HepG2 (cell line): Measurements from ENCODE around the gene JUND. TPM values are rescaled to one million over a fixed set of nuclear protein-coding genes. Genes with fewer than 3 reads are reported as not detected.

ENCODE experiments used
- ARID5B ChIP-seq: IDR thresholded peaks from 2 replicates; pipeline ENCODE4 v1.4.0; 2020; ENCODE audit warnings: mild to moderate bottlenecking, missing genetic modification reagents
- CHCHD3 ChIP-seq: sonication (generic); formaldehyde crosslinking; IDR thresholded peaks from 2 replicates; pipeline ENCODE4 v1.8.0; 2022; ENCODE audit warnings: mild to moderate bottlenecking, missing genetic modification reagents, moderate library complexity
- FOXC1 ChIP-seq: sonication (generic); formaldehyde crosslinking; IDR thresholded peaks from 2 replicates; pipeline ENCODE4 v1.8.0; 2022; ENCODE audit warnings: mild to moderate bottlenecking, missing genetic modification reagents, borderline replicate concordance
- HHEX ChIP-seq: IDR thresholded peaks from 2 replicates; pipeline ENCODE4 v1.6.1; 2016; ENCODE audit warnings: control low read depth
- HNRNPLL ChIP-seq: fragments of 200-400 bp; formaldehyde crosslinking; IDR thresholded peaks from 2 replicates; pipeline ENCODE4 v1.6.1; 2017; ENCODE audit warnings: mild to moderate bottlenecking, low read depth, low read length; ENCODE audit not compliant: poor library complexity, severe bottlenecking
- MXD1 ChIP-seq: sonication (generic); formaldehyde crosslinking; IDR thresholded peaks from 2 replicates; pipeline ENCODE4 v1.4.0; 2020; ENCODE audit warnings: mild to moderate bottlenecking, missing genetic modification reagents
- NBN ChIP-seq: fragments of 450-650 bp; conservative IDR thresholded peaks from 2 replicates; pipeline ENCODE4 v1.6.1; 2017
- NR1H2 ChIP-seq: sonication (generic); formaldehyde crosslinking; IDR thresholded peaks from 2 replicates; pipeline ENCODE4 v1.8.1; 2022; ENCODE audit warnings: low read depth, missing genetic modification reagents, borderline replicate concordance
- RFX5 ChIP-seq: IDR thresholded peaks from 2 replicates; pipeline ENCODE4 v1.6.1; 2011; ENCODE audit warnings: low read depth, low read length, improper control_type of control experiment
- RORA ChIP-seq: sonication (generic); formaldehyde crosslinking; IDR thresholded peaks from 2 replicates; pipeline ENCODE4 v1.5.0; 2020; ENCODE audit warnings: mild to moderate bottlenecking, missing genetic modification reagents, moderate library complexity
- SMAD3 ChIP-seq: sonication (generic); formaldehyde crosslinking; IDR thresholded peaks from 2 replicates; pipeline ENCODE4 v1.4.0; 2020; ENCODE audit warnings: missing genetic modification reagents
- TSC22D2 ChIP-seq: sonication (generic); formaldehyde crosslinking; IDR thresholded peaks from 2 replicates; pipeline ENCODE4 v1.5.1; 2020; ENCODE audit warnings: missing genetic modification reagents, mild to moderate bottlenecking, borderline replicate concordance
- ZNF260 ChIP-seq: sonication (generic); formaldehyde crosslinking; IDR thresholded peaks from 2 replicates; pipeline ENCODE4 v1.4.0; 2020; ENCODE audit warnings: missing genetic modification reagents, low read depth, mild to moderate bottlenecking, borderline replicate concordance
- ZNF557 ChIP-seq: sonication (generic); formaldehyde crosslinking; IDR thresholded peaks from 2 replicates; pipeline ENCODE4 v1.4.0; 2020; ENCODE audit warnings: missing genetic modification reagents
- ZNF775 ChIP-seq: sonication (generic); formaldehyde crosslinking; IDR thresholded peaks from 2 replicates; pipeline ENCODE4 v1.4.0; 2020; ENCODE audit warnings: missing genetic modification reagents, mild to moderate bottlenecking, moderate library complexity, borderline replicate concordance
- ZSCAN12 ChIP-seq: sonication (generic); formaldehyde crosslinking; IDR thresholded peaks from 2 replicates; pipeline ENCODE4 v1.9.0; 2021; ENCODE audit warnings: mild to moderate bottlenecking, missing genetic modification reagents
- polyA plus RNA-seq, 8 experiments: library from polyadenylated mRNA; depleted of rRNA in 3 of 8; stranded (reverse) in 7 of 8; unstranded in 1 of 8; fragments of >200 nt; fragmentation: Illumina TruSeq in 4 of 8; extraction: Trizol in 4 of 8; gene quantifications; 2 replicates each; pipeline versions ENCODE4 v1.2.1 to v1.2.3, GENCODE V29; 2011 to 2016; ENCODE audit warnings: low read depth in 4 of 8, missing spikeins in 1 of 8, mixed read lengths in 1 of 8; ENCODE audit not compliant: insufficient read depth in 1 of 8
- total RNA-seq, 5 experiments: library from RNA; depleted of rRNA; stranded (reverse); fragments of >200 nt; fragmentation: Illumina TruSeq; extraction: Trizol; gene quantifications; 2 replicates each; pipeline ENCODE4 v1.2.3, GENCODE V29; 2016; ENCODE audit warnings: low read depth in 1 of 5
- TF ChIP-seq, protein P1 (sequence below): sonication (generic); formaldehyde crosslinking; IDR thresholded peaks from 2 replicates; pipeline ENCODE4 v1.5.1; 2020; ENCODE audit warnings: mild to moderate bottlenecking, missing genetic modification reagents, borderline replicate concordance

The JUND gene
- total and polyA plus RNA-seq, 2 of the 13 experiments (the other 11 are each of a cell fraction or from before 2014, with no cell fraction given) = 41.2 to 59.8 TPM

- TF ChIP-seq ARID5B (CRISPR knock-in tag) (peak; percentile 45; the same call in 1 of the 2 replicates), RORA (CRISPR knock-in tag) (no peak), ZNF557 (CRISPR knock-in tag) (peak; percentile 36; the same call in 1 of the 2 replicates), CHCHD3 (CRISPR knock-in tag) (no peak), NR1H2 (no peak), HHEX (CRISPR knock-in tag) (no peak), ZNF775 (no peak), MXD1 (peak; percentile 70), NBN (no peak), ZSCAN12 (CRISPR knock-in tag) (no peak), RFX5 (peak; percentile 51), ZNF260 (CRISPR knock-in tag) (no peak), TSC22D2 (CRISPR knock-in tag) (0 out of 2 replicates have a peak, but pooled peaks have one; percentile 28), SMAD3 (peak; percentile 28; the same call in 1 of the 2 replicates), HNRNPLL (peak; percentile 97), FOXC1 (CRISPR knock-in tag) (no peak)
- TF ChIP-seq, protein P1, sequence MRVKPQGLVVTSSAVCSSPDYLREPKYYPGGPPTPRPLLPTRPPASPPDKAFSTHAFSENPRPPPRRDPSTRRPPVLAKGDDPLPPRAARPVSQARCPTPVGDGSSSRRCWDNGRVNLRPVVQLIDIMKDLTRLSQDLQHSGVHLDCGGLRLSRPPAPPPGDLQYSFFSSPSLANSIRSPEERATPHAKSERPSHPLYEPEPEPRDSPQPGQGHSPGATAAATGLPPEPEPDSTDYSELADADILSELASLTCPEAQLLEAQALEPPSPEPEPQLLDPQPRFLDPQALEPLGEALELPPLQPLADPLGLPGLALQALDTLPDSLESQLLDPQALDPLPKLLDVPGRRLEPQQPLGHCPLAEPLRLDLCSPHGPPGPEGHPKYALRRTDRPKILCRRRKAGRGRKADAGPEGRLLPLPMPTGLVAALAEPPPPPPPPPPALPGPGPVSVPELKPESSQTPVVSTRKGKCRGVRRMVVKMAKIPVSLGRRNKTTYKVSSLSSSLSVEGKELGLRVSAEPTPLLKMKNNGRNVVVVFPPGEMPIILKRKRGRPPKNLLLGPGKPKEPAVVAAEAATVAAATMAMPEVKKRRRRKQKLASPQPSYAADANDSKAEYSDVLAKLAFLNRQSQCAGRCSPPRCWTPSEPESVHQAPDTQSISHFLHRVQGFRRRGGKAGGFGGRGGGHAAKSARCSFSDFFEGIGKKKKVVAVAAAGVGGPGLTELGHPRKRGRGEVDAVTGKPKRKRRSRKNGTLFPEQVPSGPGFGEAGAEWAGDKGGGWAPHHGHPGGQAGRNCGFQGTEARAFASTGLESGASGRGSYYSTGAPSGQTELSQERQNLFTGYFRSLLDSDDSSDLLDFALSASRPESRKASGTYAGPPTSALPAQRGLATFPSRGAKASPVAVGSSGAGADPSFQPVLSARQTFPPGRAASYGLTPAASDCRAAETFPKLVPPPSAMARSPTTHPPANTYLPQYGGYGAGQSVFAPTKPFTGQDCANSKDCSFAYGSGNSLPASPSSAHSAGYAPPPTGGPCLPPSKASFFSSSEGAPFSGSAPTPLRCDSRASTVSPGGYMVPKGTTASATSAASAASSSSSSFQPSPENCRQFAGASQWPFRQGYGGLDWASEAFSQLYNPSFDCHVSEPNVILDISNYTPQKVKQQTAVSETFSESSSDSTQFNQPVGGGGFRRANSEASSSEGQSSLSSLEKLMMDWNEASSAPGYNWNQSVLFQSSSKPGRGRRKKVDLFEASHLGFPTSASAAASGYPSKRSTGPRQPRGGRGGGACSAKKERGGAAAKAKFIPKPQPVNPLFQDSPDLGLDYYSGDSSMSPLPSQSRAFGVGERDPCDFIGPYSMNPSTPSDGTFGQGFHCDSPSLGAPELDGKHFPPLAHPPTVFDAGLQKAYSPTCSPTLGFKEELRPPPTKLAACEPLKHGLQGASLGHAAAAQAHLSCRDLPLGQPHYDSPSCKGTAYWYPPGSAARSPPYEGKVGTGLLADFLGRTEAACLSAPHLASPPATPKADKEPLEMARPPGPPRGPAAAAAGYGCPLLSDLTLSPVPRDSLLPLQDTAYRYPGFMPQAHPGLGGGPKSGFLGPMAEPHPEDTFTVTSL (CRISPR knock-in tag) = no peak
Observed at GRCh38 chr19:18322759-18323460, 41.5 kb upstream of the JUND start, which contains the start of gene LSM4 (continued).
